Activated T-cell treated with anti-CD3 and anti-CD28 coated beads, Interleukin-2, amount 50 U/mL, for 72 hours (primary cell): ENCODE measurements around the gene PIGQ. TPM values are rescaled to one million over a fixed set of nuclear protein-coding genes. Genes with fewer than 3 reads are reported as not detected.
A peak's percentile ranks its signal among the peaks of the same experiment; 100 is the strongest.

Source experiments
- ATAC-seq, 2 donors: fragments of 150-1000 bp; cut with Tn5 transposase; replicated peaks in 1 of 2; 2 replicates each; pipeline ENCODE4 v1.10.0; 2021; ENCODE audit warnings: moderate library complexity in 2 of 2, mild to moderate bottlenecking in 1 of 2
- DNase-seq, 2 donors: peaks; one replicate each; pipeline ENCODE4 v3.0.0; 2021 to 2022; ENCODE audit warnings: mixed read lengths in 1 of 2
- H3K27ac Mint-ChIP-seq: one replicate; pipeline ENCODE4 v1.8.0; 2022; ENCODE audit warnings: mild to moderate bottlenecking, moderate library complexity, mixed read lengths
- H3K27me3 Mint-ChIP-seq: one replicate; pipeline ENCODE4 v1.8.0; 2022; ENCODE audit warnings: low read depth, mixed read lengths
- H3K36me3 Mint-ChIP-seq, 2 donors: one replicate each; pipeline ENCODE4 v1.8.0; 2022; ENCODE audit warnings: mixed read lengths in 2 of 2, mild to moderate bottlenecking in 1 of 2; ENCODE audit not compliant: insufficient read depth in 2 of 2
- H3K4me1 Mint-ChIP-seq: one replicate; pipeline ENCODE4 v1.8.0; 2022; ENCODE audit warnings: low read depth, mixed read lengths
- H3K4me3 Mint-ChIP-seq, 2 donors: one replicate each; pipeline ENCODE4 v1.8.0; 2022; ENCODE audit warnings: mild to moderate bottlenecking in 2 of 2, mixed read lengths in 2 of 2, moderate library complexity in 2 of 2
- H3K9me3 Mint-ChIP-seq, 2 donors: one replicate each; pipeline ENCODE4 v1.8.0; 2022; ENCODE audit warnings: mixed read lengths in 2 of 2
- total RNA-seq, 2 donors: library from RNA; stranded (reverse); gene quantifications; one replicate each; pipeline ENCODE4 v1.2.3, GENCODE V29; 2022

Gene PIGQ
- total RNA-seq, 2 donors from 2014 or later = 18.2 to 22.4 TPM

GRCh38 chr16:539901-540530 lies 29.8 kb upstream of the PIGQ start:
- Mint-ChIP-seq H3K4me1 (no peaks in the 10 kb centered on the region), H3K27ac (peak overlapping the region; percentile 10), H3K4me3 (no peak overlapping the region), H3K27me3 (no peaks in the 10 kb centered on the region), H3K9me3 (no peaks in the 10 kb centered on the region), H3K36me3 (peaks cover 0 to 1% of the 10 kb centered on the region in 2 donors)
- ATAC-seq (no peak), DNase-seq (no peak)

GRCh38 chr16:540645-541340 lies 29.0 kb upstream of the PIGQ start:
- no peaks in the 10 kb centered on the region for H3K27me3 Mint-ChIP-seq
- H3K36me3 Mint-ChIP-seq = peaks cover 0 to 1% of the 10 kb centered on the region in 2 donors
- no peaks in the 10 kb centered on the region for H3K4me1 Mint-ChIP-seq
- no peak for DNase-seq
- H3K27ac Mint-ChIP-seq = no peak overlapping the region
- no peaks in the 10 kb centered on the region for H3K9me3 Mint-ChIP-seq
- no peak for ATAC-seq
- no peak overlapping the region for H3K4me3 Mint-ChIP-seq

GRCh38 chr16:543301-544164 lies 26.2 kb upstream of the PIGQ start:
- Mint-ChIP-seq H3K4me1 (no peaks in the 10 kb centered on the region), H3K27me3 (no peaks in the 10 kb centered on the region), H3K36me3 (peaks cover 0 to 1% of the 10 kb centered on the region in 2 donors), H3K9me3 (no peaks in the 10 kb centered on the region), H3K4me3 (no peak overlapping the region), H3K27ac (no peak overlapping the region)
- DNase-seq (no peak), ATAC-seq (no peak)

GRCh38 chr16:544517-544916 lies 25.3 kb upstream of the PIGQ start:
- peaks cover 0 to 1% of the 10 kb centered on the region in 2 donors for H3K36me3 Mint-ChIP-seq
- H3K27me3 Mint-ChIP-seq = no peaks in the 10 kb centered on the region
- no peak overlapping the region for H3K27ac Mint-ChIP-seq
- H3K9me3 Mint-ChIP-seq = no peaks in the 10 kb centered on the region
- H3K4me1 Mint-ChIP-seq = no peaks in the 10 kb centered on the region
- DNase-seq (no peak), ATAC-seq (no peak)
- no peak overlapping the region for H3K4me3 Mint-ChIP-seq

GRCh38 chr16:546909-547770 lies 22.6 kb upstream of the PIGQ start:
- ATAC-seq (peak; percentile 59 to 61), DNase-seq (peak; percentile 39 to 48)
- no peaks in the 10 kb centered on the region for H3K27me3 Mint-ChIP-seq
- no peak overlapping the region for H3K27ac Mint-ChIP-seq
- no peaks in the 10 kb centered on the region for H3K4me1 Mint-ChIP-seq
- H3K36me3 Mint-ChIP-seq = peaks cover 0 to under 1% of the 10 kb centered on the region in 2 donors
- H3K9me3 Mint-ChIP-seq = no peaks in the 10 kb centered on the region
- no peak overlapping the region for H3K4me3 Mint-ChIP-seq

GRCh38 chr16:548586-548985 lies 21.2 kb upstream of the PIGQ start:
- H3K36me3 Mint-ChIP-seq = no peaks in the 10 kb centered on the region
- no peak overlapping the region for H3K27ac Mint-ChIP-seq
- no peaks in the 10 kb centered on the region for H3K9me3 Mint-ChIP-seq
- H3K27me3 Mint-ChIP-seq = no peaks in the 10 kb centered on the region
- no peak for DNase-seq
- no peak for ATAC-seq
- H3K4me3 Mint-ChIP-seq = no peak overlapping the region
- no peaks in the 10 kb centered on the region for H3K4me1 Mint-ChIP-seq

- Mint-ChIP-seq H3K4me3 (no peak overlapping the region), H3K27ac (no peak overlapping the region), H3K4me1 (no peaks in the 10 kb centered on the region), H3K9me3 (no peaks in the 10 kb centered on the region), H3K36me3 (no peaks in the 10 kb centered on the region), H3K27me3 (no peaks in the 10 kb centered on the region)
- DNase-seq = no peak
- no peak for ATAC-seq
Measured at GRCh38 chr16:549544-550263, 20.1 kb upstream of the PIGQ start.

GRCh38 chr16:551210-551609 lies 18.6 kb upstream of the PIGQ start:
- H3K4me3 Mint-ChIP-seq = no peak overlapping the region
- no peaks in the 10 kb centered on the region for H3K27me3 Mint-ChIP-seq
- no peak overlapping the region for H3K27ac Mint-ChIP-seq
- DNase-seq (no peak), ATAC-seq (no peak)
- no peaks in the 10 kb centered on the region for H3K9me3 Mint-ChIP-seq
- no peaks in the 10 kb centered on the region for H3K4me1 Mint-ChIP-seq
- H3K36me3 Mint-ChIP-seq = no peaks in the 10 kb centered on the region

GRCh38 chr16:552171-552570 lies 17.6 kb upstream of the PIGQ start:
- Mint-ChIP-seq H3K27ac (no peak overlapping the region), H3K27me3 (no peaks in the 10 kb centered on the region), H3K9me3 (no peaks in the 10 kb centered on the region), H3K4me1 (no peaks in the 10 kb centered on the region), H3K4me3 (no peak overlapping the region), H3K36me3 (no peaks in the 10 kb centered on the region)
- ATAC-seq = no peak
- no peak for DNase-seq

- Mint-ChIP-seq H3K27me3 (no peaks in the 10 kb centered on the region), H3K4me3 (no peak overlapping the region), H3K4me1 (no peaks in the 10 kb centered on the region), H3K27ac (no peak overlapping the region), H3K36me3 (no peaks in the 10 kb centered on the region), H3K9me3 (no peaks in the 10 kb centered on the region)
- no peak for DNase-seq
- ATAC-seq = no peak
Measured at GRCh38 chr16:553601-554296, 16.0 kb upstream of the PIGQ start.

GRCh38 chr16:554297-554621 lies 15.5 kb upstream of the PIGQ start:
- no peaks in the 10 kb centered on the region for H3K9me3 Mint-ChIP-seq
- H3K27me3 Mint-ChIP-seq = no peaks in the 10 kb centered on the region
- no peak overlapping the region for H3K4me3 Mint-ChIP-seq
- no peak for ATAC-seq
- no peak for DNase-seq
- H3K4me1 Mint-ChIP-seq = no peaks in the 10 kb centered on the region
- no peaks in the 10 kb centered on the region for H3K36me3 Mint-ChIP-seq
- no peak overlapping the region for H3K27ac Mint-ChIP-seq
